ENCODE data around the gene ARPP21.

DNA sequence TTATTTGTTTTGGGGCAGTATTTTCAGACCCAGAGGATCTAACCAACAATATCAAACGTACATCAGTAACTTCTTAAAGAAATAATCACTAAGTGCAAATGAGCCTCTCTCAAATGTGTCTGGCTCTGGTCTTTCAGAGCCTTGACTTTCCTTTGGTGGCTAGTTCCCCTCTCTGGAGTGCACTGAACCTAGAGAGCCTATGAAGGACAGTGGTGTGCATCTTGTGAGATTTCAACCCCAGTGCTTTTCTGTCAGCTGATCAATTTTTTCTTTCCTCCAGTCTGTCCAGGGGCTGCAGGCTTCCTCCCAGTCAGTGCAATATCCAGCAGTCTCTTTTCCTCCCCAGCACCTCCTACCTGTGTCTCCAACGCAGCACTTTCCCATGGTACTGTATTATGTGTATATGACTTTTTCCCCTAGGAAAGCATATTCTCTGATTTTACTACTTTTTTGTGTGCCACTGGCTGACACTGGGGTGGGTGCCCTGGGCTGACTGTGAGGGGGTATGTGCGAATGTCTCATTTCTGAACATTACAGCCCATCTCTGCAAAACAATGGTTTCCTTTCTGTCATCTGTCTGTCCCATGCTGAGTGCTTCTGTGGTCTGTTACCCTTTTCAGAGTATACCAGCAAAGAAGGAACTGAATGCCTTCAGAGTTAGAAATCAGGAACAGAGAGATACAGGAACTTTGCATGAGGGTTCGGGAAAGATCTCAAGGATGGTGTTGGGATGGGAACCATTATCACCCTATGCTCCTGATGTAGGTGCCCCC lies 98.8 kb downstream of the ARPP21 start:
- TF ChIP-seq LEF1 (IDR thresholded peaks at IDR 0.05; ENCODE audit: borderline replicate concordance) = no peak
- TF ChIP-seq BHLHE40 (IDR thresholded peaks at IDR 0.05; ENCODE audit: borderline replicate concordance) = no peak
- no peak for TF ChIP-seq FOXK2 (IDR thresholded peaks at IDR 0.05)
- no peak for TF ChIP-seq FOXA1 (IDR thresholded peaks at IDR 0.05)
- no peak for TF ChIP-seq ELF4 (IDR thresholded peaks at IDR 0.05)
- TF ChIP-seq, protein P1, sequence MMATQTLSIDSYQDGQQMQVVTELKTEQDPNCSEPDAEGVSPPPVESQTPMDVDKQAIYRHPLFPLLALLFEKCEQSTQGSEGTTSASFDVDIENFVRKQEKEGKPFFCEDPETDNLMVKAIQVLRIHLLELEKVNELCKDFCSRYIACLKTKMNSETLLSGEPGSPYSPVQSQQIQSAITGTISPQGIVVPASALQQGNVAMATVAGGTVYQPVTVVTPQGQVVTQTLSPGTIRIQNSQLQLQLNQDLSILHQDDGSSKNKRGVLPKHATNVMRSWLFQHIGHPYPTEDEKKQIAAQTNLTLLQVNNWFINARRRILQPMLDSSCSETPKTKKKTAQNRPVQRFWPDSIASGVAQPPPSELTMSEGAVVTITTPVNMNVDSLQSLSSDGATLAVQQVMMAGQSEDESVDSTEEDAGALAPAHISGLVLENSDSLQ (IDR thresholded peaks at IDR 0.05) = no peak
- TF ChIP-seq SUZ12 (IDR thresholded peaks at IDR 0.05) = no peak
- no peak for TF ChIP-seq TARDBP (IDR thresholded peaks at IDR 0.05)
- TF ChIP-seq SP1 (IDR thresholded peaks at IDR 0.05) = no peak
- TF ChIP-seq FOXM1 (IDR thresholded peaks at IDR 0.05; ENCODE audit: borderline replicate concordance) = no peak
- TF ChIP-seq NFRKB (IDR thresholded peaks at IDR 0.05) = no peak
- TF ChIP-seq L3MBTL2 (conservative IDR thresholded peaks at IDR 0.05) = no peak
- no peak for TF ChIP-seq ARNT (IDR thresholded peaks at IDR 0.05)
- no peak for TF ChIP-seq HDGF (IDR thresholded peaks at IDR 0.05; ENCODE audit: borderline replicate concordance)
